Endothelial cell (in vitro differentiated cells): ENCODE data around the gene GATC. TPM values are rescaled to one million over a fixed set of nuclear protein-coding genes. Genes with fewer than 3 reads are reported as not detected.

ENCODE experiments used
- DNase-seq: peaks from one replicate; pipeline ENCODE4 v3.0.0; 2021; ENCODE audit warnings: low spot score
- H3K27ac Mint-ChIP-seq: one replicate; pipeline ENCODE4 v1.8.0; 2021; ENCODE audit warnings: mixed read lengths, inconsistent platforms; ENCODE audit not compliant: unreplicated experiment
- H3K27me3 Mint-ChIP-seq: one replicate; pipeline ENCODE4 v1.8.0; 2021; ENCODE audit warnings: mild to moderate bottlenecking, moderate library complexity, mixed read lengths, inconsistent platforms; ENCODE audit not compliant: unreplicated experiment
- H3K36me3 Mint-ChIP-seq: one replicate; pipeline ENCODE4 v1.8.0; 2021; ENCODE audit warnings: mild to moderate bottlenecking, low read depth, mixed read lengths, inconsistent platforms; ENCODE audit not compliant: unreplicated experiment
- H3K4me1 Mint-ChIP-seq: one replicate; pipeline ENCODE4 v1.8.0; 2021; ENCODE audit warnings: mild to moderate bottlenecking, mixed read lengths, inconsistent platforms; ENCODE audit not compliant: unreplicated experiment
- H3K4me3 Mint-ChIP-seq: one replicate; pipeline ENCODE4 v1.8.0; 2021; ENCODE audit warnings: mild to moderate bottlenecking, mixed read lengths, inconsistent platforms; ENCODE audit not compliant: unreplicated experiment
- H3K9me3 Mint-ChIP-seq: one replicate; pipeline ENCODE4 v1.8.0; 2021; ENCODE audit warnings: mixed read lengths, inconsistent platforms; ENCODE audit not compliant: unreplicated experiment
- CTCF ChIP-seq: fragments of 200-600 bp; sonication (generic); IDR thresholded peaks from one replicate; pipeline ENCODE4 v1.5.0; 2021; ENCODE audit warnings: antibody characterized with exemption; ENCODE audit not compliant: unreplicated experiment
- total RNA-seq: library from RNA; stranded (reverse); fragmentation: NEBNext Ultra II Directional; extraction: Animal tissue kit (Norgen Biotek cat#: 25700); gene quantifications from one replicate; pipeline ENCODE4 v1.2.1, GENCODE V29; 2021; ENCODE audit not compliant: unreplicated experiment

GATC gene
- total RNA-seq, 1 donor from 2014 or later: 25.5 TPM

DNA sequence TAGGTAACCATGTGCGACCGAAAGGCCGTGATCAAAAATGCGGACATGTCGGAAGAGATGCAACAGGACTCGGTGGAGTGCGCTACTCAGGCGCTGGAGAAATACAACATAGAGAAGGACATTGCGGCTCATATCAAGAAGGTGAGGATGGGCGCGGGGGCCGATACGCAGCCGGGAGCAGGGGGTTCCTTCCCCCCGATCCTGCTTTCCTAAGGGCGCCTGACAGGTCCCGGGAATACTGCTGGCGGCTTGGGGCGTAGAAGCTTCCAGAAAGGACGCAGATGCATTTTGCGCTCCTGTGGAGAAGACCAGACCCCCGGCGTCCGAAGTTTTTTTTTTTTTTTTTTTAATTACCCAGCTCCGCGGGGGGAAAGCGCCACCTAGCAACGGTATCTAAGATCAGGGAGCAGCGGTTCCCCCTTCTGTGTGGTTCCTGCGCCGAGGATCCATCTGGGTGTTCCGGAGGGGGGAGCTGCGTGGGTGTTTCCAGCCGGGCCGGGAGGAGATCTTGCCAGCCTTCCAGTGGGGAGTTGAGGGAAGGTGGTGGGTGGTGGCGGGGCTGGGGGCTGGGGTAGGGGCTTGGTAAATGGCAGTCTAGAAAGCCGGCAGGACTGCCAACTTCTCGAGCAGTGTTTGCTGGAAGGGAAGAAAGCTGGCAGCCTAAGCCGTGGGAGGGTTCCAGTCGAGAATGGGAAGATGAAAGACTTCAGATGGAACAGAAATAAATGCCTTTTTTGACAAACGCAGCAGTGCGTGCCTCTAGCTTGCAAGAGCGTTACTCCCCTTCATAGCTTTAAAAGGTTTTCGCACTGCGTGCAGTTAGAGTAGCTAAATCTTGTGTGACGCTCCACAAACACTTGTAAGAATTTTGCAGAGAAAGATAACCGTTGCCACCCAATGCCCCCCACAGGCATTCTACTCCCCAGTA lies 50.4 kb downstream of the GATC start:
- no peak for TF ChIP-seq CTCF
- Mint-ChIP-seq H3K4me3 (peak overlapping the region; percentile 99), H3K36me3 (peaks cover 14% of the 10 kb centered on the region), H3K27ac (peak overlapping the region; percentile 70), H3K9me3 (no peaks in the 10 kb centered on the region), H3K4me1 (peaks cover 22% of the 10 kb centered on the region), H3K27me3 (peaks cover 5% of the 10 kb centered on the region)
- peak; percentile 41 for DNase-seq

DNA sequence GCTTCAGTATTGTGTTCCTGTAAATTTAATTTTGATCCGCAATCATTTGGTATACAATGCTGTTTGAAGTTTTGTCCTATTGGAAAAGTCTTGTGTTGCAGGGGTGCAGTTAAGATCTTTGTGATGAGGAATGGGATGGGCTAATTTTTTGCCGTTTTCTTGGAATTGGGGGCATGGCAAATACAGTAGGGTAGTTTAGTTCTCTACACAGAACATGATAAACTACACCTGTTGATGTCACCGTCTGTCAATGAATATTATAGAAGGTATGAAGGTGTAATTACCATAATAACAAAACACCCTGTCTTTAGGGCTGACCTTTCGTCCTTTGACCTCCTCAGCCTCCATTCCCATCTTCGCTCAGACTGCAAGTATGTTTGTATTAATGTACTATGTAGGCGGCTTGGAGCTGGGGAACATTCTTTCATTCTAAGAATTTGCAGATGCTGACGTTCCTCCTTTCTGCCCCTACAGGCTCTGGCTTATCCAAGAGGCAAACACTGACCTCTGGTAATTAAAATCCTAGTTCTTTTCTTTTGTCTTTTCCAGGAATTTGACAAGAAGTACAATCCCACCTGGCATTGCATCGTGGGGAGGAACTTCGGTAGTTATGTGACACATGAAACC lies 51.4 kb downstream of the GATC start:
- no peaks in the 10 kb centered on the region for H3K9me3 Mint-ChIP-seq

GRCh38 chr12:120498870-120499515 lies 52.7 kb downstream of the GATC start:
- Mint-ChIP-seq H3K36me3 (peaks cover 19% of the 10 kb centered on the region), H3K4me3 (no peak overlapping the region)
- DNase-seq: no peak

More for the DNA sequence above, 51.4 kb downstream of the GATC start:
- Mint-ChIP-seq H3K4me3 (peak overlapping the region; percentile 99), H3K36me3 (peaks cover 14% of the 10 kb centered on the region), H3K4me1 (peaks cover 22% of the 10 kb centered on the region), H3K27ac (peak overlapping the region; percentile 44), H3K27me3 (peaks cover 5% of the 10 kb centered on the region)
- no peak for DNase-seq
- no peak for TF ChIP-seq CTCF

DNA sequence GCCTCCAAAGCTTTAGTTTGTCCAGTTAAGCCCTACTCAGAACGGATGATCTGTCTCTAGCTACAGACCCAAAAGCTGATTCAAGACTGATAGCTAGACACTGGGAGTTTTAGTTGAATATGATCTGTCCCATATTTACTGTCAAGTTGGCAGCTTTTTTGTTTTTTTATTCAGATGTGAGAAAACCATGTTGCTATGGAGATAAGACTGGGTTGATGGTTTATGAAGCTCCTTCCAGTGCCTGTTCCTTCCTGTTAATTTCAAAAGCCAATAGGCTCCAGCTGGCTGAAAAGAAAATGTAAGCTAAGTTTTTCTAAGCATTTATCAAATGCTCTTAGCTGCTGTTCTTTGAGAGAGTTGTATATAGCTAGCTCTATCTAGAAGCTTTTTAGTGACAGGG lies 54.3 kb downstream of the GATC start:
- Mint-ChIP-seq H3K27ac (peak overlapping the region; percentile 32), H3K4me3 (no peak overlapping the region), H3K27me3 (no peaks in the 10 kb centered on the region), H3K36me3 (peaks cover 15% of the 10 kb centered on the region), H3K9me3 (no peaks in the 10 kb centered on the region), H3K4me1 (peaks cover 17% of the 10 kb centered on the region)
- DNase-seq: no peak
- no peak for TF ChIP-seq CTCF

More at GRCh38 chr12:120498870-120499515, 52.7 kb downstream of the GATC start:
- no peak overlapping the region for H3K27ac Mint-ChIP-seq
- H3K9me3 Mint-ChIP-seq: no peaks in the 10 kb centered on the region
- H3K27me3 Mint-ChIP-seq: peaks cover 5% of the 10 kb centered on the region
- peaks cover 22% of the 10 kb centered on the region for H3K4me1 Mint-ChIP-seq
- no peak for TF ChIP-seq CTCF
